Activated naive CD4-positive, alpha-beta T cell treated with anti-CD3 and anti-CD28 coated beads, Interleukin-2, amount 50 U/mL, for 72 hours (primary cell): ENCODE results near the gene KANK4. TPM values are rescaled to one million over a fixed set of nuclear protein-coding genes. Genes with fewer than 3 reads are reported as not detected.
"Not testable (repeated sequence)": the region's sequence is repeated elsewhere in the genome, so short reads cannot be mapped to it uniquely, and the experiment has no call there.

Source experiments
- ATAC-seq, 2 donors: fragments of 150-1000 bp; cut with Tn5 transposase; 2 replicates each; pipeline ENCODE4 v1.10.0; 2021; ENCODE audit warnings: mild to moderate bottlenecking in 2 of 2, moderate library complexity in 2 of 2
- DNase-seq, 2 donors: peaks; one replicate each; pipeline ENCODE4 v3.0.0; 2021 to 2022; ENCODE audit warnings: low spot score in 2 of 2
- H3K27ac Mint-ChIP-seq, 2 donors: one replicate each; pipeline ENCODE4 v1.8.0; 2022; ENCODE audit warnings: mild to moderate bottlenecking in 2 of 2, mixed read lengths in 2 of 2
- H3K36me3 Mint-ChIP-seq, 2 donors: one replicate each; pipeline ENCODE4 v1.8.0; 2022; ENCODE audit warnings: mixed read lengths in 2 of 2
- H3K9me3 Mint-ChIP-seq, 2 donors: one replicate each; pipeline ENCODE4 v1.8.0; 2022; ENCODE audit warnings: mixed read lengths in 2 of 2
- total RNA-seq, 2 donors: library from RNA; stranded (reverse); gene quantifications; one replicate each; pipeline ENCODE4 v1.2.3, GENCODE V29; 2022

The KANK4 gene
- total RNA-seq, 2 donors from 2014 or later = not detected

GRCh38 chr1:62220456-62220855, 98.8 kb downstream of the KANK4 start:
- not testable (repeated sequence) for H3K36me3 Mint-ChIP-seq, H3K27ac Mint-ChIP-seq, H3K9me3 Mint-ChIP-seq, ATAC-seq, DNase-seq

- Mint-ChIP-seq H3K9me3 (no peaks in the 10 kb centered on the region), H3K36me3 (no peaks in the 10 kb centered on the region), H3K27ac (no peak overlapping the region)
- no peak for DNase-seq
- no peak for ATAC-seq
These were observed 100.6 kb downstream of the KANK4 start for GRCh38 chr1:62218604-62219003.

- peaks cover 15 to 18% of the 10 kb centered on the region in 2 donors for H3K9me3 Mint-ChIP-seq
- no peak for DNase-seq
- H3K27ac Mint-ChIP-seq = no peak overlapping the region
- peaks cover 17 to 18% of the 10 kb centered on the region in 2 donors for H3K36me3 Mint-ChIP-seq
- no peak for ATAC-seq
These were observed 105.9 kb downstream of the KANK4 start for GRCh38 chr1:62213075-62213914.

GRCh38 chr1:62212411-62212810, 106.8 kb downstream of the KANK4 start:
- DNase-seq (no peak), ATAC-seq (no peak)
- Mint-ChIP-seq H3K36me3 (peaks cover 17 to 18% of the 10 kb centered on the region in 2 donors), H3K9me3 (peaks cover 15 to 18% of the 10 kb centered on the region in 2 donors), H3K27ac (no peak overlapping the region)

GRCh38 chr1:62210960-62211359, 108.3 kb downstream of the KANK4 start:
- H3K9me3 Mint-ChIP-seq = peaks cover 19 to 27% of the 10 kb centered on the region in 2 donors
- H3K36me3 Mint-ChIP-seq = peaks cover 17 to 25% of the 10 kb centered on the region in 2 donors
- ATAC-seq = no peak
- no peak for DNase-seq
- H3K27ac Mint-ChIP-seq = no peak overlapping the region

GRCh38 chr1:62209931-62210595, 109.2 kb downstream of the KANK4 start:
- ATAC-seq (peak in 1 of 2 donors; percentile 31), DNase-seq (no peak)
- peaks cover 17 to 25% of the 10 kb centered on the region in 2 donors for H3K36me3 Mint-ChIP-seq

GRCh38 chr1:62208970-62209369, 110.3 kb downstream of the KANK4 start:
- Mint-ChIP-seq H3K36me3 (peaks cover 17 to 25% of the 10 kb centered on the region in 2 donors), H3K27ac (no peak overlapping the region), H3K9me3 (peaks cover 19 to 27% of the 10 kb centered on the region in 2 donors)
- DNase-seq = no peak
- no peak for ATAC-seq

More at GRCh38 chr1:62209931-62210595, 109.2 kb downstream of the KANK4 start:
- Mint-ChIP-seq H3K9me3 (peaks cover 19 to 27% of the 10 kb centered on the region in 2 donors), H3K27ac (no peak overlapping the region)

GRCh38 chr1:62208087-62208486, 111.1 kb downstream of the KANK4 start:
- ATAC-seq = no peak
- no peak for DNase-seq
- Mint-ChIP-seq H3K9me3 (peaks cover 19 to 27% of the 10 kb centered on the region in 2 donors), H3K27ac (no peak overlapping the region), H3K36me3 (peaks cover 17 to 25% of the 10 kb centered on the region in 2 donors)

- no peak for DNase-seq
- Mint-ChIP-seq H3K36me3 (peaks cover 17 to 25% of the 10 kb centered on the region in 2 donors), H3K9me3 (peaks cover 19 to 27% of the 10 kb centered on the region in 2 donors), H3K27ac (no peak overlapping the region)
- no peak for ATAC-seq
These were observed 112.0 kb downstream of the KANK4 start for GRCh38 chr1:62207187-62207586.

- DNase-seq = no peak
- Mint-ChIP-seq H3K36me3 (peaks cover 0 to 11% of the 10 kb centered on the region in 2 donors), H3K9me3 (no peaks in the 10 kb centered on the region), H3K27ac (no peak overlapping the region)
- ATAC-seq = no peak
These were observed 120.5 kb downstream of the KANK4 start for GRCh38 chr1:62198781-62199125.

- no peak for DNase-seq
- Mint-ChIP-seq H3K27ac (no peak overlapping the region), H3K36me3 (peaks cover 0 to 11% of the 10 kb centered on the region in 2 donors), H3K9me3 (no peaks in the 10 kb centered on the region)
- ATAC-seq = no peak
These were observed 121.0 kb downstream of the KANK4 start for GRCh38 chr1:62198069-62198780.

GRCh38 chr1:62196086-62196690, 123.0 kb downstream of the KANK4 start:
- Mint-ChIP-seq H3K36me3 (peaks cover 0 to 11% of the 10 kb centered on the region in 2 donors), H3K27ac (no peak overlapping the region), H3K9me3 (no peaks in the 10 kb centered on the region)
- ATAC-seq (no peak), DNase-seq (no peak)

GRCh38 chr1:62194651-62195544, 124.3 kb downstream of the KANK4 start, which contains the start of gene L1TD1:
L1TD1 (plus strand) TSS chr1:62194849; CDS start chr1:62206629, 11,780 bp downstream.
- Mint-ChIP-seq H3K36me3 (peaks cover 0 to 11% of the 10 kb centered on the region in 2 donors), H3K27ac (no peak within 1 kb of the TSS), H3K9me3 (no peaks in the 10 kb centered on the region)
- DNase-seq (no peak), ATAC-seq (peak in 1 of 2 donors; percentile 7)

- no peak overlapping the region for H3K27ac Mint-ChIP-seq
- H3K9me3 Mint-ChIP-seq = no peaks in the 10 kb centered on the region
- no peak for ATAC-seq
- DNase-seq = no peak
- H3K36me3 Mint-ChIP-seq = no peaks in the 10 kb centered on the region
These were observed 131.1 kb downstream of the KANK4 start for GRCh38 chr1:62188111-62188510.

- H3K36me3 Mint-ChIP-seq = no peaks in the 10 kb centered on the region
- DNase-seq = no peak
- no peak for ATAC-seq
- H3K9me3 Mint-ChIP-seq = no peaks in the 10 kb centered on the region
- H3K27ac Mint-ChIP-seq = no peak overlapping the region
These were observed 131.7 kb downstream of the KANK4 start for GRCh38 chr1:62187548-62187947.
